Measurements from ENCODE around the gene ERC2. TPM values are rescaled to one million over a fixed set of nuclear protein-coding genes. Genes with fewer than 3 reads are reported as not detected.

ERC2 gene
- total and polyA plus RNA-seq, 2 donors (not counting 3 experiments of a cell fraction or from before 2014, with no cell fraction given), result 5.6 to 15.5 TPM

GRCh38 chr3:55549177-55549576 lies 919.1 kb downstream of the ERC2 start:
- no peak overlapping the region for H2AFZ ChIP-seq (ENCODE audit: low read depth, low read length)
- DNase-seq (ENCODE audit: low read depth, low spot score) (no peak), FAIRE-seq (no peak)
- CTCF ChIA-PET, result interaction anchor here (0.8 kb wide), 1 partner anchor 11 kb away, joined by 3 read pairs; no protein-coding TSS in a partner anchor
- TF ChIP-seq EZH2 (IDR thresholded peaks at IDR 0.05; ENCODE audit: borderline replicate concordance, low read depth, low read length, severe bottlenecking), result no peak
- TF ChIP-seq JUN (IDR thresholded peaks at IDR 0.05; ENCODE audit: borderline replicate concordance, insufficient read depth, insufficient read length, low read depth), result no peak
- TF ChIP-seq MYC (IDR thresholded peaks at IDR 0.05; ENCODE audit: low read depth, low read length), result no peak
- no peak for TF ChIP-seq CTCF (IDR thresholded peaks at IDR 0.05; ENCODE audit: extremely low read depth in 1 of 2, insufficient read depth in 1 of 2, low read depth in 1 of 2, low read length in 2 of 2)
- no peak for TF ChIP-seq FOS (IDR thresholded peaks at IDR 0.05; ENCODE audit: borderline replicate concordance, insufficient read depth, low read length)
- TF ChIP-seq GATA2 (IDR thresholded peaks at IDR 0.05; ENCODE audit: insufficient read depth, insufficient read length, low read depth, low read length), result no peak
- TF ChIP-seq MAX (IDR thresholded peaks at IDR 0.05; ENCODE audit: insufficient read depth, insufficient read length), result no peak
- TF ChIP-seq POLR2AphosphoS5 (IDR thresholded peaks at IDR 0.05; ENCODE audit: insufficient read depth, low read depth, low read length), result no peak
- no peak for TF ChIP-seq POLR2A (IDR thresholded peaks at IDR 0.05; ENCODE audit: low read depth, low read length)
- dilution Hi-C loops (cut with MboI; ENCODE audit: extremely low pct_ligation_motif_present, low sequenced_read_pairs) (no loop called here), intact Hi-C loops (cut with micrococcal nuclease) (no loop called here)
- H3K9me1 ChIP-seq (replicated peaks; ENCODE audit: control insufficient read depth, extremely low read depth, insufficient read depth, low read length), result no peaks in the 10 kb centered on the region
- no peak overlapping the region for H3K9ac ChIP-seq (replicated peaks; ENCODE audit: extremely low read depth, insufficient read depth, low read length)
- POLR2A ChIA-PET, result no interaction called here
- H3K36me3 ChIP-seq (ENCODE audit: control insufficient read depth in 2 of 2, extremely low read depth in 1 of 2, insufficient read depth in 2 of 2, low read length in 2 of 2), result no peaks in the 10 kb centered on the region
- no peaks in the 10 kb centered on the region for H3K79me2 ChIP-seq (ENCODE audit: control insufficient read depth, insufficient read depth, low read length)
- BruUV-seq (replicated peaks), result no TSS peak
- no peak overlapping the region for H3K4me2 ChIP-seq (ENCODE audit: insufficient read depth, low read length)
- no peaks in the 10 kb centered on the region for H3K9me3 ChIP-seq (replicated peaks; ENCODE audit: control insufficient read depth, insufficient read depth, low read length)
- no peak overlapping the region for H3K27ac ChIP-seq (ENCODE audit: insufficient read depth, low read depth, low read length)
- no peak overlapping the region for H3K4me3 ChIP-seq (replicated peaks in 1 of 3; ENCODE audit: insufficient read depth in 1 of 3, low read depth in 1 of 3, low read length in 3 of 3)
- no peaks in the 10 kb centered on the region for H3K27me3 ChIP-seq (ENCODE audit: control insufficient read depth in 2 of 2, insufficient read depth in 2 of 2, low read length in 2 of 2)
- no peaks in the 10 kb centered on the region for H3K4me1 ChIP-seq (ENCODE audit: control insufficient read depth, extremely low read depth, insufficient read depth, low read length)
- no peaks in the 10 kb centered on the region for H4K20me1 ChIP-seq (replicated peaks; ENCODE audit: control insufficient read depth, extremely low read depth, insufficient read depth, low read length)
